Stimulated activated naive B cell treated with anti-CD40 and anti-IgM and Interleukin-4, amounts not matched to agents 10 μg/mL and 1 μg/mL and 100 μg/mL, for 72 hours (primary cell): Measurements from ENCODE around the gene ABHD15.
A peak's percentile ranks its signal among the peaks of the same experiment; 100 is the strongest.

Experiments
- ATAC-seq, 2 donors: fragments of 150-1000 bp; cut with Tn5 transposase; replicated peaks; 2 replicates each; pipeline ENCODE4 v1.10.0; 2021; ENCODE audit warnings: moderate library complexity in 1 of 2
- DNase-seq: peaks from one replicate; pipeline ENCODE4 v3.0.0; 2021
- H3K27ac Mint-ChIP-seq: one replicate; pipeline ENCODE4 v1.8.0; 2022; ENCODE audit warnings: mild to moderate bottlenecking, mixed read lengths
- H3K27me3 Mint-ChIP-seq, 2 donors: one replicate each; pipeline ENCODE4 v1.8.0; 2022; ENCODE audit warnings: mixed read lengths in 2 of 2
- H3K36me3 Mint-ChIP-seq, 2 donors: one replicate each; pipeline ENCODE4 v1.8.0; 2022; ENCODE audit warnings: mixed read lengths in 2 of 2, mild to moderate bottlenecking in 1 of 2
- H3K4me1 Mint-ChIP-seq, 2 donors: one replicate each; pipeline ENCODE4 v1.8.0; 2022; ENCODE audit warnings: mixed read lengths in 2 of 2, mild to moderate bottlenecking in 1 of 2
- H3K4me3 Mint-ChIP-seq, 2 donors: one replicate each; pipeline ENCODE4 v1.8.0; 2022; ENCODE audit warnings: mild to moderate bottlenecking in 2 of 2, mixed read lengths in 2 of 2, moderate library complexity in 1 of 2
- H3K9me3 Mint-ChIP-seq, 2 donors: one replicate each; pipeline ENCODE4 v1.8.0; 2022; ENCODE audit warnings: mixed read lengths in 2 of 2, mild to moderate bottlenecking in 1 of 2

ABHD15 gene

DNA sequence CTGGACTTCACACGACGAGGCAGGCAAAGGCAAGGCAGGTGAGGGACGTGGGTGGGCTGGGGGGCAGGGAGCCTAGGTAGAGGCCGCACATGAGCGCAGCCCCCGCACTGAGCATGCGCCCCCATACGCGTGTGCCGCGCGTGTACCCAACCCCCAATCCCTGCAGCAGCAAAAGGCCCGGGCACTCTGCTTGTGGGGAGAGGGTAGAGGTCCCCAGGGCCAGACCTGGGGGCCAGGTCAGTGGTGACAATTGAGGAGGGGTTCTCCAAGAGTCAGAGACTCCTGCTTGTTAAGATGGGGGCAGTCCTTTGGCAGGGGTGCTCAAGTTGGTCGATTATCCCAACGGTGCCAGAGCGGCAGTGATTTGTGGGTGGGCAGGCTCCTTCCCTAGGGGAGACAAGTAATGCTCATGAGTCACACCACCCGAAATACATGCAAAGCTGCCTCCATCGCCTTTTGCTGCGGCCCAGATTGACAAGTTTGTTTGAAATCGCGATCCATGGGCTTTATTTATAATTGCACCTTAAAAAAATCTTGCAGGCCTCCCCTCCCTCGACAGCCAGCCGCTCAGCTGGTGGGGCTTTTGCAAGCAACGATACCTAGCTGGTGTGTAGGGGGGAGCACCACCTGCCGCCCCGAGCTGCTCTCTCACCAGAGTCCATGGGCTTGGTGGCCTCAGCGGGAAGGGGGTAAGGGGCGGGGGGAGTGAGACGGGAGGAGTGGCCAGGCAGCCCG, 23.7 kb upstream of the ABHD15 start:
- peaks cover 0 to 15% of the 10 kb centered on the region in 2 donors for H3K27me3 Mint-ChIP-seq
- H3K4me1 Mint-ChIP-seq: peaks cover 38 to 71% of the 10 kb centered on the region in 2 donors
- peak overlapping the region; percentile 88 for H3K27ac Mint-ChIP-seq
- no peaks in the 10 kb centered on the region for H3K9me3 Mint-ChIP-seq
- peaks cover 0 to 2% of the 10 kb centered on the region in 2 donors for H3K36me3 Mint-ChIP-seq
- DNase-seq: no peak
- ATAC-seq: peak in 1 of 2 donors; percentile 2
- peak overlapping the region; percentile 86 to 90 for H3K4me3 Mint-ChIP-seq

DNA sequence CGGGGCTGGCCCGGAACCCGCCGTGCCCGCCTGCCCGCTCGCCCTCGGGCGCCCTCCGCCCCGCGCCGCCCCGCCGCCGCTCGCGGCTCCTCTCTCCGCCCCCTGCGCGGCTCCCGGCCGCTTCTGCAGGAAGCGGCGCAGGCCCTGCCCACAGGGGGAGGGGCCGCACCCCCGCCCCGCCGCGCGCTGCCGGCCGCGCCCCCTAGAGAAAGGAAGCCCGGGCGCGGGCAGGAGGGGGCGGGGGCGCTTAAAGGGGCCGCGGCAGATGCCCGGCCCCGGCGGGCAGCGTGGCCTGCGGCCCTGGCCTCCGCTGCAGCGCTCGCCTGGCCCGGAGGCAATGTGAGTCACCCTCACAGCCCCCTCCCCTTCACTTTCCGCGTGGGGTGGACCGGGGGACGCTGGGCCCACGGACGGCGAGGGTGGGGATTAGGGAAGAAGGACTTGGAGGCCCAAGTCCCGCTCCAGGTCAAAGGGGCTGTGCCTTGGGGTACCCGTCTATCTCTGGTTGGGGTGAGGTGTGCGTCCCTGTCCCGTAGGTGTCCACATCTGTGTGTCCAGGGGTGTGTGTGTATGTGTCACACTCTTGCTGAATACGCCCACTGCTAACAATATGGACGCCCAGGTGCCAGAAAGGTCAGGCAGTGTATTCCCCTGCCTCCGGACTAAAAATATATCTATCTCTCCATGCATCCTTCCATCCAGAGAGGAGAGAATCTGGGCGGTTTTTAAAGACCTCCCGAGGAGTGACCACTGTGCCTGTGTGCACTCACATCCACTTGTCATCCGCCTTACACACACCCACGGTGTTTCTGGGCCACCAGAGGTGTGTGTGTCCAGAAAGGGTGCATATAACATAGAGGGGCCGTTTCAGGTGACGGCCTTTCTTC, 22.9 kb upstream of the ABHD15 start, which contains the start of gene GIT1:
Gene GIT1 (minus strand): TSS at position 125 of the 887 bp plus-strand sequence. CDS start 270 bp downstream, outside the sequence.
- peaks cover 0 to 2% of the 10 kb centered on the region in 2 donors for H3K36me3 Mint-ChIP-seq
- peaks cover 43 to 79% of the 10 kb centered on the region in 2 donors for H3K4me1 Mint-ChIP-seq
- peak within 1 kb of the TSS; percentile 89 to 90 for H3K4me3 Mint-ChIP-seq
- peak; percentile 71 to 78 for ATAC-seq
- no peaks in the 10 kb centered on the region for H3K9me3 Mint-ChIP-seq
- peak within 1 kb of the TSS; percentile 87 for H3K27ac Mint-ChIP-seq
- peak; percentile 73 for DNase-seq
- H3K27me3 Mint-ChIP-seq: peaks cover 0 to 10% of the 10 kb centered on the region in 2 donors

DNA sequence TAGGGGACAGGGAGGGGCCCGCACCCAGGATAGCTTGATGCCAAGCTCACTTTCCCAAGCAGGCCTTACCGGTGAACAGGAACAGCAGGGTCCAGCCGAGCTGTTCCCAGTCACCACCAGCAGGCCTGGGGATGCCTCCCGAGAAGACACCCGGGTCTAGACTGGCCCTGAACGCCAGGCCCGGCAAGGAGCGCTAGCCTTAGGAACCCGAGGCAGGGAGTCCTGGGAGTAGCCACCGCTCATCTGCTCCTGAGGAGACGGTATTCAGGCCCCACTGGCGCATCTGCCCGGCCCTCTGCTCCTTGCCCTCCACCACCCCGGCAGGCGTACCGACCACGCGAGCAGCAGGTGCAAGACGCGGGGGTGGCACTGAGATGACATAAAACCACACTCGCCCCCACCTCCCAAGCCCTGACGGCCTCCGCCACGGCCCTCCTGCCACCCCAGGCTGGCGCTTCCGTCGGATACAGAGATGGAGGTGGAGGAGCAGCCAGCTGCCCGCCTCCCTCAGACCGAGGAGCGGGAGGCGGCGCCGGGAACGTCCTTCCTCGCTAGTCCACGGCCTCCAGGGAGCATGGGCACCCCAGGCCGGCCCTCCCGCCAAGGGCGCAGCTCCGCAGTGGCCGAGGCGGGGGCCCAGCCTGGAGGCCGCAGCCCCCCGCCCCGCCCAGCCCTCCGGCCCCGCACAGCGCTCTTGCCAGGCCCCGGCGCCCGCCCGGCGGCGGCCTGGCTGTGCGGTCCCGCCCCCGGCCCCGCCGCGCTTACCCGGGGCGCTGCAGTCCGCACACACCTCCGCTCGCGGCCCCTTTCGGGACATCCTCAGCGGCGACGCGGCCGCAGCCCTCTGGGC, 21.9 kb upstream of the ABHD15 start:
- Mint-ChIP-seq H3K9me3 (no peaks in the 10 kb centered on the region), H3K4me1 (peaks cover 51 to 82% of the 10 kb centered on the region in 2 donors), H3K36me3 (peaks cover 3% of the 10 kb centered on the region in 2 donors), H3K27ac (peak overlapping the region; percentile 86), H3K27me3 (peaks cover 0 to under 1% of the 10 kb centered on the region in 2 donors), H3K4me3 (peak overlapping the region; percentile 89)
- no peak for DNase-seq
- peak; percentile 25 to 29 for ATAC-seq

DNA sequence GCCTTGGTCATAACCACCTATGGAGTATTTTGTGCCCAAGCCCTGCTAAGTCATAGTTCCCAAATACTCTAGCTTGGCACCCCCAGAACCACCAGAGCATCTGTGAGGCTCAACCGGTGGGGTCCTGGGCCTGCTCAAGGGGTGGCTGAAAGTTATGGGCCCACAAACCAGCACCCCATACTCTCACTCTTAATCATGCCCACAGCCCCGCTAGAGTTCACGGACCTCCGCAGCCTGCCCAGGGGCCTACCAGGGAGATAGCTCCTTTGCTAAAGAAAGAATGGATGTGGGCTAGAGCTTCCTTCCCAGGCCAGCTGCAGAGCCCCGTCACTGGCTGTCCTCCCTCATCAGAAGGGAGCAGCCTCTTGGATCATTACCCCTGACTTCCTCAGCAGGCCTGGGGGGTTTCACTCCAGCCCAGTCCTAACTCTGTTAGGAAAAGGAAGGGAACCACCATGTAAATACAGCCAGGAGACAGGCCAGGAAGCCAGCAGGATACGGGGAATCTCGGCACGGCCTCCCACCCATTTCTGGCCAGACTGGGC, 21.3 kb upstream of the ABHD15 start:
- H3K4me1 Mint-ChIP-seq: peaks cover 52 to 82% of the 10 kb centered on the region in 2 donors
- H3K27me3 Mint-ChIP-seq: no peaks in the 10 kb centered on the region
- H3K27ac Mint-ChIP-seq: peak overlapping the region; percentile 86
- DNase-seq (no peak), ATAC-seq (no peak)
- H3K36me3 Mint-ChIP-seq: peaks cover 9 to 10% of the 10 kb centered on the region in 2 donors
- H3K9me3 Mint-ChIP-seq: no peaks in the 10 kb centered on the region
- peak overlapping the region; percentile 89 for H3K4me3 Mint-ChIP-seq

DNA sequence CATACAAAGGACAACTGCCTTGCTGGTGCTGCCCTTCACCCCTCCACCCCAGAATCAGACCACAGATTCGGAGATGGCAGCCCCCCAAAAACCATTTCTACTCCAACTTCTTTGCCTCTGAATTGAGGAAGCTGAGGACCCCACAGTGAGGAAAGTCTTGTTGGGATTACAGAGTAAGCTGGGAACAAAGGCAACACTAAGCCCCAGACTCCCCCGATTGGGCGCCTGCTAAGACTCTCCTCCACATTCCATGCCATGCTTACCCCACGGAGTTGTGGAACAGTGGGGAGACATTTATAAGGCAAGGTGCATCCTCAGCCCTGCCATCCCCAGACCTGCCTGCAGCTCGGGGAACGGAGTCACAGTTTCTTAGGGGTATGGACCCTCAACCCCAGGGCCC, 20.8 kb upstream of the ABHD15 start:
- peak overlapping the region; percentile 86 for H3K27ac Mint-ChIP-seq
- no peak for ATAC-seq

DNA sequence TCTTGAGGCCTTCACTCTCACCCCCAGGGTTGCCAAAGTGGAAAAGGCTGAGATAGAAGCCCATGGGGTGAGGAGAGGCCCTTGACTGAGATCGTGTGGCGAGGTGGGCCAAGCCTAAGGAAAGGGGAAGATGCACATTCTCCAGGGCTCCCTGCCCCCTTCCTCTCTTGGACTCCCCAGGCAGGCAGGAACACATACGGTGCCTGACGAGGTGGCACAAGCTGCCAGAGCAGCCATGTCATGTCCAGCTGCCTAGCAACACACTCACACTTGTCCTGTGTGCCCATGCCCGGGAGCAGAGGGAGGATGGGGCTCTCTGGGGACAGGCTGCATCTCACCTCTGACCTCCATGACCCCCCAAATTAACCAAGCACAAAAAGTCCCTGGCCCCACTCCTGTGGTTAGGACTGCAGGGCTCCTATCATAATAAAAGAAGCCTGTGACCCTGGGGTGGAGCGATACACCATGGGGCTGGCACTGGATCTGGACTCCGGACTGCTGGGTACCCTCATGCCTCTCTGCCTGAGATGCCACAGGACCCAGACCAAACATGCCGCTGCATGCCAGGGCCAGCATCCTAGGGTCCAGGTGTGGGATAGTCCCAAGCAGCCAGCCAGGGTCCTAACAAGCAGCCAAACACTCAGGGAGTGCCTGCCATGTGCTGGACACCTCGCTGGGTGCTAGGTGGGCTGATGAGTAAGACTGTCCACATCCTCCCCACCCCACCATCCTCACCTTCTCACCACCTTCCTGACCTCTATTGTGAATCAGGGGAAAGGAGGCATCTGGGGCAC, 20.0 kb upstream of the ABHD15 start:
- Mint-ChIP-seq H3K4me3 (no peak overlapping the region), H3K27me3 (no peaks in the 10 kb centered on the region), H3K9me3 (no peaks in the 10 kb centered on the region), H3K36me3 (peaks cover 20% of the 10 kb centered on the region in 2 donors), H3K4me1 (peaks cover 45 to 71% of the 10 kb centered on the region in 2 donors), H3K27ac (peak overlapping the region; percentile 20)
- ATAC-seq (no peak), DNase-seq (no peak)

More for the DNA sequence above, 20.8 kb upstream of the ABHD15 start:
- H3K27me3 Mint-ChIP-seq: no peaks in the 10 kb centered on the region
- peak overlapping the region; percentile 89 for H3K4me3 Mint-ChIP-seq
- no peak for DNase-seq
- peaks cover 50 to 78% of the 10 kb centered on the region in 2 donors for H3K4me1 Mint-ChIP-seq
- no peaks in the 10 kb centered on the region for H3K9me3 Mint-ChIP-seq
- H3K36me3 Mint-ChIP-seq: peaks cover 13 to 15% of the 10 kb centered on the region in 2 donors

DNA sequence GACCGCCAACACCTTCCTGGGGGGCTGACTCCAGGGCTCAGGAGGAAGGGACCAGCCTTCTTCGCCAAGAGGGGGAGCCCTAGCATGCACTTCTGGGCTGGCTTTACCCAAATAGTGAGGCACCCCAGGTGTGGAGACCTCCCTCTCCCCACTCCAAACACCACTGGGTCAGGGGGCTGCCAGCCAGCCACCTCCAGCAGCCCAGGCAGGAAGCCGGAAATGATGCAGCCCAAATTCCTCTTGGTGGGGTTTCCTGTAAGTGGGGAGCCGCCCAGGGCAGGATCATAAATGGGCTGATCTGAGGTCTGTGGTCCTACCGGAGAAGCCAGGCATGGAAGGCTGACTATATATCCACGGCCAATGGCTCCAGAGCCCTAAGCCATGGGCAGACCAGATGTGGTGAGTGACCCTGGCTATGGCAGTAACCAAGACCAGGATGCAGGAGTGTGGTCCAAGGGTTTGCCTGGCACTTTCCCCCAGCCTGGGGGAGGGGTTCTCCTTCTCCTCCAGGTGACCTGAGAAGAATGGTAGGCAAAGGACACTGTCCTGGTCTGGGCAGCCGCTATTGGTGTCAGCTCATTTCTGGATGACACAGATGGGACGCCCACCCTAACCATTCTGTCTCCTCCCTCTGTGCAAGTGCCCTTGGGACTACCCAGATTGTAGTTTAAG, 18.4 kb upstream of the ABHD15 start:
- Mint-ChIP-seq H3K36me3 (peaks cover 28 to 32% of the 10 kb centered on the region in 2 donors), H3K4me1 (peaks cover 42 to 66% of the 10 kb centered on the region in 2 donors), H3K27ac (peak overlapping the region; percentile 83), H3K27me3 (no peaks in the 10 kb centered on the region), H3K9me3 (peaks cover 2 to 3% of the 10 kb centered on the region in 2 donors), H3K4me3 (peak overlapping the region in 1 of 2 donors; percentile 60)
- ATAC-seq (no peak), DNase-seq (no peak)

DNA sequence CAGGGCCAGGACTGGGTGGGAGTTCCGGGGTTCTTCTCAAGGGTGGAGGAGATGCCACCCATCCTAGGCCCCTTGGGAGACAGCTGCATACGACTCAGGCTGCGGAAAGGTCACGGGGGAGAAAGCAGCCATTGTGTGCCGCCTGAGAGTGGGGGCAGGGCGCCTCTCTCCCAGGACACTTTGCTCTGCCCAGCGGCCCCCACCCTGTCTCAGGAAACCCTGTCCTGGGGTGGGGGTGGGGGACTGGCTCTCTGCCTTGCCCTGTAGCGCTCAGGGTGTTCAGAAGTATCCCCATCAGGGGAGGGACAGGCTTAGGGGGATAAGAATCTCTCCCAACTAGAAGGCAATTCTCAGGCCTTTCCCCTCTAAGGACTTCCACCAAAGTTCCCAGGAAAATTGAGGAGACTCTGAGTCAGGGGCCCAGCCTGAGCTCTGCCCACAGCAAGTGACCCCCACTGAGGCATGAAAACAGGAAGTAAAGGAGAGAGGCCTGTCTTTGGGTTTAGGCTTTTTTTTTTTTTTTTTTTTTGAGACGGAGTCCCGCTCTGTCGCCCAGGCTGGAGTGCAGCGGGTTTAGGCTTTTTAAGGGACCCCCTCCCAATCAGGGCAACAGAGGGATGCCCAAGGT, 17.7 kb upstream of the ABHD15 start:
- peaks cover 32 to 38% of the 10 kb centered on the region in 2 donors for H3K36me3 Mint-ChIP-seq
- H3K27ac Mint-ChIP-seq: peak overlapping the region; percentile 83
- peaks cover 2 to 4% of the 10 kb centered on the region in 2 donors for H3K9me3 Mint-ChIP-seq
- DNase-seq (no peak), ATAC-seq (no peak)
- peaks cover 44 to 64% of the 10 kb centered on the region in 2 donors for H3K4me1 Mint-ChIP-seq
- peak overlapping the region; percentile 11 to 60 for H3K4me3 Mint-ChIP-seq
- no peaks in the 10 kb centered on the region for H3K27me3 Mint-ChIP-seq

DNA sequence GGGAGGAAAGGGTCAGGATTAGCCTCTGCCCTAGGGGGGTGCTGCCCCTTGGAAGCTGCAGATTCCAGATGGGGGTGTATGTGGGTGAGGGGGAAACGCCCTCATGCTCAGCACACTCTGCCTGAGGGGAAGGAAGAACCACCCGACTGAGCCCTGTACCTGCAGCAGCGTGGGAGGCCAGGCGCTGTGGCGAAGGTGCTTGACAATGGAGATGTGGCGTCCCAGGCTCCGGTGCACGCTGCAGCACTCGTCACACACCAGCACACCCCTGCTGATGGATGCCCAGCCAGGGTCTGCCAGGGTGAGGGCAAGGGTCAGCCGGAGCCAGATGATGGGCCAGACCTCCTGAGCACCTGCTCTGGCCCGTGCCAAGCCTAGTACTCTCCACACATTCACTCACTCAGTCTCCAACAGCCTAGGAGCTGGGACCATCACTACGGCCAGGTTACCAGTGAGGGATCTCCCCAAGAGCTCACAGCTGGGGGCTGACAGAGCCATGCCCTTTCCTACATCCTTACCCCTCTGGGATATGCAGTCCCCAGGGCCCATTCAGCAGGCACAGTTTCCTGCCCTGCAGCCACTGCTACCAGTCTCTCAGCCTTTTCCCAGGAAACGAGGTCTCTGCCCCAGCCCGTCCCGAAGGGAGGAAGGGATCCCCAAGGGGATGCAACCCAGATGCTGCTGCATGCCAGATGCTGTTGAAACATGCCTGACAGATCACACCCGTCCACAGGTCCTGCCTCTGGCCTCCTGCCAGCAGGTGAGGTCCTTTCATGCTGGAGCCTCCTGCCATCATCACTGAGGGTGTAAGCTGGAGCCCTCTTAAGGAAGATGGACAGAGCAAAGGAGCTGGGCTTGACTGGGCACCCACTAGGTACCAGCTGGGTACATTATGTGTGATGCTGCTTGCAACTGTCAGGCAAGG, 16.7 kb upstream of the ABHD15 start:
- Mint-ChIP-seq H3K4me1 (peaks cover 44 to 63% of the 10 kb centered on the region in 2 donors), H3K27ac (peak overlapping the region; percentile 83), H3K4me3 (peak overlapping the region in 1 of 2 donors; percentile 11), H3K9me3 (peaks cover 2 to 4% of the 10 kb centered on the region in 2 donors), H3K36me3 (peaks cover 35 to 43% of the 10 kb centered on the region in 2 donors), H3K27me3 (no peaks in the 10 kb centered on the region)
- ATAC-seq (no peak), DNase-seq (no peak)

DNA sequence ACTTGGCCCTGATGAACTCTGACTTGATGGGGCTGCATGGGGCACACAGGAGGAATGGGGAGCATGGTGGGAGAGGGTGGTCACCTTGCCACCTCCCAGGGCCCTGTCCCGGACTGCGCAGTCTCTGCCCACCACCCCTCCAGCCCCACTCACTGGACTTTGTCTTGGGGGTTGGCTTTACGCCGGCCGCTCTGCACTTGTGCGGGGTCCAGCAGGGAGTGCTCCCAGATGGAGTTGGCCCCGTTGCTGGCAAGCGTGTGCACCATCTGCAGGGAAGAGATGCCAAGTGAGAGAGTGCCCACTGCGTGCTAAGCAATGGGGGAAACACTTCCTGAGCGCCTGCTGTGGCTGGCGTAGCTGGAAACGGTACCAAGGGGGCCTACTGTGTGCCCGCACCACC, 15.9 kb upstream of the ABHD15 start:
- peaks cover 2 to 4% of the 10 kb centered on the region in 2 donors for H3K9me3 Mint-ChIP-seq
- no peak for ATAC-seq
- DNase-seq: no peak
- no peaks in the 10 kb centered on the region for H3K27me3 Mint-ChIP-seq
- H3K4me1 Mint-ChIP-seq: peaks cover 39 to 55% of the 10 kb centered on the region in 2 donors
- no peak overlapping the region for H3K4me3 Mint-ChIP-seq
- peaks cover 42 to 50% of the 10 kb centered on the region in 2 donors for H3K36me3 Mint-ChIP-seq
- H3K27ac Mint-ChIP-seq: no peak overlapping the region

DNA sequence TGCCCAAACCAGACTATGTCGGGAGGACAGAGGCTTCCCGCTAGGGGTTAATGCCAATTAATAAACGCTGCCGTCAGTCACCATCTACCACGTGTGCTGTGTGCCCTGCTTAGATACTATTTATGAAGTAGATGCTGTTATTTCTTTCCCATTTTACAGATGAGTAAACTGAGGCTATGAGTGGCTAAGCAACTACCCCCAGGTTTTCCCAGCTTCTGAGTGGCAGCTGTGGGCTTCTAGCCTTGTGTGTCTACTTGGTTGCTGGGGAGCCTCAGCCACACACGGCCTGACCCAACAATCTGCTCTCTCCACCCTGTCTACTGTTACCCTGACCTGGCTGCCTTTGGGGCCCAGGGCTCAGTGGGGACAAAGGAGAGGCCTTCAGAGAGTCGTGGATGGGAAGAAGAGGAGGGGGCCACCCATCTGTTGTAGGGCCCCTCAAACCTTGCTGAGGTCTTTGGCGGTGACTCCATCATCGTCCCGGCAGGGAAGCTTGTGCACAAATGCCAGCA, 15.5 kb upstream of the ABHD15 start:
- Mint-ChIP-seq H3K4me1 (peaks cover 35 to 50% of the 10 kb centered on the region in 2 donors), H3K4me3 (no peak overlapping the region), H3K9me3 (peaks cover 2 to 4% of the 10 kb centered on the region in 2 donors), H3K27me3 (no peaks in the 10 kb centered on the region), H3K27ac (peak overlapping the region; percentile 9), H3K36me3 (peaks cover 45 to 52% of the 10 kb centered on the region in 2 donors)
- no peak for DNase-seq
- no peak for ATAC-seq
